ENCODE data around the gene TRAPPC5. TPM values are rescaled to one million over a fixed set of nuclear protein-coding genes. Genes with fewer than 3 reads are reported as not detected.

Gene TRAPPC5
- total and polyA plus RNA-seq, 10 of the 15 experiments (the other 5 are each of a cell fraction or from before 2014, with no cell fraction given) = 4.2 to 210 (median 89.1) TPM

DNA sequence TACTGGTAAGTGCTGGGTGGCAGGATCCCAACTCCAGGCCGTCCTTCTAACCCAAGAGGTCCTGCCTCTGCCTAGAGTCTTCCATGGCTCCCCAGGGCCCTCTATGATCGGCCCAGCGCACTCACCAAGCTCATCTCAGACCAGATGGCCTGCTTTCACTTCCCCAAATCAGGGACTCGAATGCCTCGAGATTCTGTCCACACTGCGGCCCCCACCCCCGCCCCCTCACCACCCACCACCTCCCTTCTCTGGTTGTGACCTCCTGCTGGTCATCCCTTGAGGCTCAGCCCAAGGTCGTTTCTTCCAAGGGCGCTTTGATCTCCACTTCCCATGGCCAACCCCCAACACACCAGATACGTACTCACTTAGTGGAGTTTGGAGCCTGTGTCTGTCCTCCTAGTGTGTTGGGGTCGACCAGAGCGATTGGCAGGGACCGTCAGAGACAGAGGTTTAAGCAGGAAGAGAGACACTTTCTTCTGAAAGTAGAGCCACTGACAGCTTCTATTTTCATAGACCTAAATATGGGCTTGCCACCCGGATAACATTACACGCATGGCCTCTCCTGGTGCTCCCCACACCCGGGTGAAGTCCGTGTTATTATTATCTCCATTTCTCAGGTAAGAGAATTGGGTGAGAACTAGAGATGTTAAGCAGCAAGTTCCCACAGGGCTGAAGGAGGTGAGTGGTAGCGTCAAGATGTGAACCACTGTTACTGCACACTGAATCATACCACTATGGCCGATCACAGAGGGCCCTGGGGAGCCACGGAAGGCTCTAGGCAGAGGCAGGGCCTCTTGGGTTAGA, 21.2 kb downstream of the TRAPPC5 start, which contains the start of gene FCER2 (continued):
- TF ChIP-seq SMAD1 (IDR thresholded peaks at IDR 0.05; ENCODE audit: low read depth, partially characterized antibody) = peak; percentile 43
- TF ChIP-seq BACH1 (IDR thresholded peaks at IDR 0.05; ENCODE audit: borderline replicate concordance) = no peak; the same call in 1 of the 2 replicates
- TF ChIP-seq EP300 (IDR thresholded peaks at IDR 0.05; ENCODE audit: borderline replicate concordance in 1 of 2, control insufficient read depth in 1 of 2, low read depth in 2 of 2, low read length in 2 of 2) = peak; percentile 48 to 81; a peak in 2 of 4 replicates
- TF ChIP-seq SIN3A (IDR thresholded peaks at IDR 0.05; ENCODE audit: low read depth, low read length) = no peak; the same call in 1 of the 2 replicates
- peak; percentile 91; the same call in 1 of the 2 replicates for TF ChIP-seq HDAC2 (IDR thresholded peaks at IDR 0.05)
- TF ChIP-seq, protein P1, sequence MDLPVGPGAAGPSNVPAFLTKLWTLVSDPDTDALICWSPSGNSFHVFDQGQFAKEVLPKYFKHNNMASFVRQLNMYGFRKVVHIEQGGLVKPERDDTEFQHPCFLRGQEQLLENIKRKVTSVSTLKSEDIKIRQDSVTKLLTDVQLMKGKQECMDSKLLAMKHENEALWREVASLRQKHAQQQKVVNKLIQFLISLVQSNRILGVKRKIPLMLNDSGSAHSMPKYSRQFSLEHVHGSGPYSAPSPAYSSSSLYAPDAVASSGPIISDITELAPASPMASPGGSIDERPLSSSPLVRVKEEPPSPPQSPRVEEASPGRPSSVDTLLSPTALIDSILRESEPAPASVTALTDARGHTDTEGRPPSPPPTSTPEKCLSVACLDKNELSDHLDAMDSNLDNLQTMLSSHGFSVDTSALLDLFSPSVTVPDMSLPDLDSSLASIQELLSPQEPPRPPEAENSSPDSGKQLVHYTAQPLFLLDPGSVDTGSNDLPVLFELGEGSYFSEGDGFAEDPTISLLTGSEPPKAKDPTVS (IDR thresholded peaks at IDR 0.05; ENCODE audit: low read depth, low read length) = no peak
- TF ChIP-seq SUPT20H (IDR thresholded peaks at IDR 0.05; ENCODE audit: borderline replicate concordance, control insufficient read depth, low read depth, low read length) = no peak
- no peak for TF ChIP-seq SIX5 (IDR thresholded peaks at IDR 0.05; ENCODE audit: low read depth, low read length, severe bottlenecking)
- no peak for TF ChIP-seq EZH2 (IDR thresholded peaks at IDR 0.05; ENCODE audit: borderline replicate concordance, control insufficient read depth, low read depth, low read length)
- TF ChIP-seq, protein P2, sequence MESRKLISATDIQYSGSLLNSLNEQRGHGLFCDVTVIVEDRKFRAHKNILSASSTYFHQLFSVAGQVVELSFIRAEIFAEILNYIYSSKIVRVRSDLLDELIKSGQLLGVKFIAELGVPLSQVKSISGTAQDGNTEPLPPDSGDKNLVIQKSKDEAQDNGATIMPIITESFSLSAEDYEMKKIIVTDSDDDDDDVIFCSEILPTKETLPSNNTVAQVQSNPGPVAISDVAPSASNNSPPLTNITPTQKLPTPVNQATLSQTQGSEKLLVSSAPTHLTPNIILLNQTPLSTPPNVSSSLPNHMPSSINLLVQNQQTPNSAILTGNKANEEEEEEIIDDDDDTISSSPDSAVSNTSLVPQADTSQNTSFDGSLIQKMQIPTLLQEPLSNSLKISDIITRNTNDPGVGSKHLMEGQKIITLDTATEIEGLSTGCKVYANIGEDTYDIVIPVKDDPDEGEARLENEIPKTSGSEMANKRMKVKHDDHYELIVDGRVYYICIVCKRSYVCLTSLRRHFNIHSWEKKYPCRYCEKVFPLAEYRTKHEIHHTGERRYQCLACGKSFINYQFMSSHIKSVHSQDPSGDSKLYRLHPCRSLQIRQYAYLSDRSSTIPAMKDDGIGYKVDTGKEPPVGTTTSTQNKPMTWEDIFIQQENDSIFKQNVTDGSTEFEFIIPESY (IDR thresholded peaks at IDR 0.05) = no peak
- TF ChIP-seq, protein P3, sequence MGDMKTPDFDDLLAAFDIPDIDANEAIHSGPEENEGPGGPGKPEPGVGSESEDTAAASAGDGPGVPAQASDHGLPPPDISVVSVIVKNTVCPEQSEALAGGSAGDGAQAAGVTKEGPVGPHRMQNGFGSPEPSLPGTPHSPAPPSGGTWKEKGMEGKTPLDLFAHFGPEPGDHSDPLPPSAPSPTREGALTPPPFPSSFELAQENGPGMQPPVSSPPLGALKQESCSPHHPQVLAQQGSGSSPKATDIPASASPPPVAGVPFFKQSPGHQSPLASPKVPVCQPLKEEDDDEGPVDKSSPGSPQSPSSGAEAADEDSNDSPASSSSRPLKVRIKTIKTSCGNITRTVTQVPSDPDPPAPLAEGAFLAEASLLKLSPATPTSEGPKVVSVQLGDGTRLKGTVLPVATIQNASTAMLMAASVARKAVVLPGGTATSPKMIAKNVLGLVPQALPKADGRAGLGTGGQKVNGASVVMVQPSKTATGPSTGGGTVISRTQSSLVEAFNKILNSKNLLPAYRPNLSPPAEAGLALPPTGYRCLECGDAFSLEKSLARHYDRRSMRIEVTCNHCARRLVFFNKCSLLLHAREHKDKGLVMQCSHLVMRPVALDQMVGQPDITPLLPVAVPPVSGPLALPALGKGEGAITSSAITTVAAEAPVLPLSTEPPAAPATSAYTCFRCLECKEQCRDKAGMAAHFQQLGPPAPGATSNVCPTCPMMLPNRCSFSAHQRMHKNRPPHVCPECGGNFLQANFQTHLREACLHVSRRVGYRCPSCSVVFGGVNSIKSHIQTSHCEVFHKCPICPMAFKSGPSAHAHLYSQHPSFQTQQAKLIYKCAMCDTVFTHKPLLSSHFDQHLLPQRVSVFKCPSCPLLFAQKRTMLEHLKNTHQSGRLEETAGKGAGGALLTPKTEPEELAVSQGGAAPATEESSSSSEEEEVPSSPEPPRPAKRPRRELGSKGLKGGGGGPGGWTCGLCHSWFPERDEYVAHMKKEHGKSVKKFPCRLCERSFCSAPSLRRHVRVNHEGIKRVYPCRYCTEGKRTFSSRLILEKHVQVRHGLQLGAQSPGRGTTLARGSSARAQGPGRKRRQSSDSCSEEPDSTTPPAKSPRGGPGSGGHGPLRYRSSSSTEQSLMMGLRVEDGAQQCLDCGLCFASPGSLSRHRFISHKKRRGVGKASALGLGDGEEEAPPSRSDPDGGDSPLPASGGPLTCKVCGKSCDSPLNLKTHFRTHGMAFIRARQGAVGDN (IDR thresholded peaks at IDR 0.05) = peak; percentile 79
- TF ChIP-seq CREB1 (IDR thresholded peaks at IDR 0.05; ENCODE audit: low read depth) = peak; percentile 51
- peak; percentile 64 for TF ChIP-seq CHD2 (IDR thresholded peaks at IDR 0.05; ENCODE audit: borderline replicate concordance, low read depth, low read length)
- no peak; the same call in none of the 2 replicates for TF ChIP-seq DPF2 (IDR thresholded peaks at IDR 0.05)
- TF ChIP-seq SP1 (IDR thresholded peaks at IDR 0.05; ENCODE audit: low read depth, low read length) = peak; percentile 8
- TF ChIP-seq, protein P4, sequence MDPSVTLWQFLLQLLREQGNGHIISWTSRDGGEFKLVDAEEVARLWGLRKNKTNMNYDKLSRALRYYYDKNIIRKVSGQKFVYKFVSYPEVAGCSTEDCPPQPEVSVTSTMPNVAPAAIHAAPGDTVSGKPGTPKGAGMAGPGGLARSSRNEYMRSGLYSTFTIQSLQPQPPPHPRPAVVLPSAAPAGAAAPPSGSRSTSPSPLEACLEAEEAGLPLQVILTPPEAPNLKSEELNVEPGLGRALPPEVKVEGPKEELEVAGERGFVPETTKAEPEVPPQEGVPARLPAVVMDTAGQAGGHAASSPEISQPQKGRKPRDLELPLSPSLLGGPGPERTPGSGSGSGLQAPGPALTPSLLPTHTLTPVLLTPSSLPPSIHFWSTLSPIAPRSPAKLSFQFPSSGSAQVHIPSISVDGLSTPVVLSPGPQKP (IDR thresholded peaks at IDR 0.05; ENCODE audit: low read depth, low read length) = peak; percentile 92
- TF ChIP-seq, protein P5, sequence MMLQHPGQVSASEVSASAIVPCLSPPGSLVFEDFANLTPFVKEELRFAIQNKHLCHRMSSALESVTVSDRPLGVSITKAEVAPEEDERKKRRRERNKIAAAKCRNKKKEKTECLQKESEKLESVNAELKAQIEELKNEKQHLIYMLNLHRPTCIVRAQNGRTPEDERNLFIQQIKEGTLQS (IDR thresholded peaks at IDR 0.05; ENCODE audit: borderline replicate concordance, extremely low read depth, low read depth, low read length) = no peak
- peak; percentile 86 for TF ChIP-seq POLR2AphosphoS5 (IDR thresholded peaks at IDR 0.05; ENCODE audit: low read length)

Measured in GM12878 (cell line).